H1 (cell line): ENCODE measurements around the gene MYMX. TPM values are rescaled to one million over a fixed set of nuclear protein-coding genes. Genes with fewer than 3 reads are reported as not detected.
"Not testable (repeated sequence)": the region's sequence is repeated elsewhere in the genome, so short reads cannot be mapped to it uniquely, and the experiment has no call there.

Source experiments
- CTCF ChIA-PET: fragments of 300-600 bp; sonication (Branson Sonifier 250); formaldehyde crosslinking; loops from one replicate; lab custom pipeline; 2021; ENCODE audit not compliant: partially characterized antibody; lab: Charles Lee
- POLR2A ChIA-PET: fragments of 300-600 bp; sonication (Branson Sonifier 250); formaldehyde crosslinking; loops from one replicate; lab custom pipeline; 2021; ENCODE audit warnings: inconsistent platforms; ENCODE audit not compliant: partially characterized antibody; lab: Charles Lee
- DNase-seq, 2 experiments: peaks; one replicate each; pipeline versions ENCODE4 v3.0.0 to v3.0.0-alpha.2; 2010 to 2022; ENCODE audit warnings: low spot score in 2 of 2, low read depth in 1 of 2, mixed read lengths in 1 of 2
- FAIRE-seq: peaks from 2 replicates; lab custom pipeline; 2011; peaks lifted over from hg19 to GRCh38; lab: Jason Lieb, UNC
- H2AFZ ChIP-seq: 2 replicates; pipeline ENCODE4 v1.8.1; 2012; ENCODE audit warnings: low read length, inconsistent platforms
- H2AK5ac ChIP-seq: 2 replicates; pipeline ENCODE4 v1.6.1; 2013; ENCODE audit warnings: low read depth, low read length
- H2BK120ac ChIP-seq: replicated peaks from 2 replicates; pipeline ENCODE3; 2013; ENCODE audit warnings: low read depth, low read length, inconsistent platforms
- H2BK12ac ChIP-seq: 2 replicates; pipeline ENCODE4 v1.6.1; 2013; ENCODE audit warnings: low read depth, low read length
- H2BK15ac ChIP-seq: 2 replicates; pipeline ENCODE4 v1.6.1; 2013; ENCODE audit warnings: low read length
- H2BK20ac ChIP-seq: 2 replicates; pipeline ENCODE4 v1.6.1; 2013; ENCODE audit warnings: low read length
- H2BK5ac ChIP-seq: 2 replicates; pipeline ENCODE4 v1.6.1; 2013; ENCODE audit warnings: low read depth, low read length
- H3K14ac ChIP-seq: 2 replicates; pipeline ENCODE4 v1.6.1; 2013; ENCODE audit warnings: inconsistent platforms; ENCODE audit not compliant: insufficient read length
- H3K18ac ChIP-seq: 2 replicates; pipeline ENCODE4 v1.6.1; 2013; ENCODE audit warnings: low read length; ENCODE audit errors: extremely low read depth
- H3K23ac ChIP-seq: 2 replicates; pipeline ENCODE4 v1.6.1; 2013; ENCODE audit warnings: inconsistent platforms; ENCODE audit not compliant: insufficient read length
- H3K23me2 ChIP-seq: 2 replicates; pipeline ENCODE4 v1.6.1; 2013; ENCODE audit warnings: low read depth, low read length
- H3K27ac ChIP-seq: 2 replicates; pipeline ENCODE4 v1.6.1; 2011; ENCODE audit warnings: low read depth, low read length, inconsistent platforms
- H3K27me3 ChIP-seq, 4 experiments: replicated peaks in 1 of 4; 1 replicate in 1 of 4; 2 replicates in 3 of 4; pipeline versions ENCODE4 v1.6.1 to v1.8.1; 2011 to 2013; ENCODE audit warnings: low read length in 3 of 4, mild to moderate bottlenecking in 3 of 4, inconsistent platforms in 2 of 4, mixed read lengths in 2 of 4, moderate library complexity in 1 of 4; ENCODE audit not compliant: control insufficient read depth in 3 of 4, insufficient read depth in 3 of 4; ENCODE audit errors: extremely low read depth in 1 of 4
- H3K36me3 ChIP-seq, 4 experiments: 2 replicates each; pipeline versions ENCODE4 v1.6.1 to v1.8.1; 2011 to 2013; ENCODE audit warnings: mild to moderate bottlenecking in 4 of 4, low read length in 3 of 4, moderate library complexity in 2 of 4, control low read depth in 1 of 4, inconsistent platforms in 1 of 4; ENCODE audit not compliant: insufficient read depth in 4 of 4, control insufficient read depth in 2 of 4
- H3K4ac ChIP-seq: replicated peaks from 2 replicates; pipeline ENCODE3; 2013; ENCODE audit warnings: low read length, low read depth, mixed read lengths, inconsistent platforms; ENCODE audit not compliant: insufficient read length
- H3K4me1 ChIP-seq, 4 experiments: replicated peaks in 1 of 4; 1 replicate in 1 of 4; 2 replicates in 3 of 4; pipeline versions ENCODE4 v1.6.1 to v1.8.1; 2011 to 2013; ENCODE audit warnings: low read length in 3 of 4, inconsistent platforms in 2 of 4, mixed read lengths in 1 of 4; ENCODE audit not compliant: insufficient read depth in 4 of 4, control insufficient read depth in 3 of 4
- H3K4me2 ChIP-seq, 2 experiments: 2 replicates each; pipeline versions ENCODE4 v1.6.1 to v1.8.1; 2011 to 2013; ENCODE audit warnings: low read depth in 2 of 2, low read length in 2 of 2, control low read depth in 1 of 2, inconsistent platforms in 1 of 2, mild to moderate bottlenecking in 1 of 2; ENCODE audit not compliant: insufficient read depth in 1 of 2
- H3K4me3 ChIP-seq, 4 experiments: fragments of 200-600, 300-600 bp in 1 of 4; sonication (generic), shearing (Covaris generic), sonication (Bioruptor Twin) in 1 of 4; 2 replicates each; pipeline versions ENCODE4 v1.5.1 to v1.8.1; 2011 to 2016; ENCODE audit warnings: low read length in 4 of 4, low read depth in 3 of 4, control low read depth in 2 of 4, inconsistent platforms in 2 of 4, mild to moderate bottlenecking in 2 of 4, mixed read lengths in 1 of 4, moderate library complexity in 1 of 4; ENCODE audit not compliant: insufficient read depth in 2 of 4; ENCODE audit errors: extremely low read depth in 1 of 4
- H3K56ac ChIP-seq: replicated peaks from 2 replicates; pipeline ENCODE3; 2013; ENCODE audit warnings: low read depth, mild to moderate bottlenecking, mixed read lengths, low read length, inconsistent platforms; ENCODE audit not compliant: insufficient read length
- H3K79me1 ChIP-seq: 2 replicates; pipeline ENCODE4 v1.6.1; 2013; ENCODE audit warnings: low read depth, low read length, control low read depth
- H3K79me2 ChIP-seq, 2 experiments: 2 replicates each; pipeline versions ENCODE4 v1.6.1 to v1.8.1; 2012 to 2013; ENCODE audit warnings: low read length in 2 of 2, mild to moderate bottlenecking in 2 of 2, inconsistent platforms in 1 of 2; ENCODE audit not compliant: insufficient read depth in 2 of 2, control insufficient read depth in 1 of 2
- H3K9ac ChIP-seq, 4 experiments: replicated peaks in 1 of 4; 1 replicate in 1 of 4; 2 replicates in 3 of 4; pipeline versions ENCODE4 v1.6.1 to v1.8.1; 2011 to 2013; ENCODE audit warnings: low read depth in 3 of 4, low read length in 3 of 4, control low read depth in 2 of 4, mild to moderate bottlenecking in 2 of 4, moderate library complexity in 2 of 4, inconsistent platforms in 1 of 4; ENCODE audit errors: extremely low read depth in 1 of 4
- H3K9me3 ChIP-seq, 2 experiments: 2 replicates each; pipeline versions ENCODE4 v1.6.1 to v1.8.1; 2012 to 2013; ENCODE audit warnings: mild to moderate bottlenecking in 2 of 2, moderate library complexity in 2 of 2, control low read depth in 1 of 2, inconsistent platforms in 1 of 2, low read depth in 1 of 2, low read length in 1 of 2, mixed read lengths in 1 of 2; ENCODE audit not compliant: insufficient read depth in 2 of 2
- H4K20me1 ChIP-seq, 2 experiments: replicated peaks in 1 of 2; 2 replicates each; pipeline versions ENCODE3 to v1.8.1; 2011 to 2013; ENCODE audit warnings: inconsistent platforms in 2 of 2, low read length in 2 of 2, mild to moderate bottlenecking in 1 of 2; ENCODE audit not compliant: insufficient read depth in 2 of 2, control insufficient read depth in 1 of 2
- H4K5ac ChIP-seq: 2 replicates; pipeline ENCODE4 v1.6.1; 2013; ENCODE audit warnings: low read length, low read depth, mixed read lengths, inconsistent platforms; ENCODE audit not compliant: insufficient read length
- H4K8ac ChIP-seq: 2 replicates; pipeline ENCODE4 v1.8.0; 2013; ENCODE audit warnings: mild to moderate bottlenecking, moderate library complexity, low read length, inconsistent platforms; ENCODE audit not compliant: insufficient read depth; ENCODE audit errors: extremely low read depth
- H4K91ac ChIP-seq: replicated peaks from 2 replicates; pipeline ENCODE3; 2013; ENCODE audit warnings: low read length, mixed read lengths, inconsistent platforms; ENCODE audit not compliant: insufficient read length
- polyA plus RNA-seq, 7 experiments: library from polyadenylated mRNA; depleted of rRNA in 3 of 7; stranded (reverse) in 5 of 7; unstranded in 2 of 7; fragments of >200 nt in 5 of 7; fragments of 200-250 nt in 2 of 7; gene quantifications; 1 replicate in 5 of 7; 2 replicates in 1 of 7; 4 replicates in 1 of 7; pipeline versions ENCODE4 v1.2.1 to v1.2.3, GENCODE V29; 2011 to 2013; ENCODE audit warnings: missing spikeins in 2 of 7, mixed read lengths in 2 of 7
- total RNA-seq: library from RNA; stranded (reverse); fragmentation: NEBNext Ultra II Directional; extraction: Animal tissue kit (Norgen Biotek cat#: 25700); gene quantifications from 2 replicates; pipeline ENCODE4 v1.2.1, GENCODE V29; 2021
- TF ChIP-seq, protein P1 (sequence below): IDR thresholded peaks from 2 replicates; pipeline ENCODE4 v1.6.1; 2012; ENCODE audit warnings: inconsistent platforms

The MYMX gene
- total and polyA plus RNA-seq, 2 of the 8 experiments (the other 6 are each of a cell fraction or from before 2014, with no cell fraction given) = 4.7 to 6.9 TPM

DNA sequence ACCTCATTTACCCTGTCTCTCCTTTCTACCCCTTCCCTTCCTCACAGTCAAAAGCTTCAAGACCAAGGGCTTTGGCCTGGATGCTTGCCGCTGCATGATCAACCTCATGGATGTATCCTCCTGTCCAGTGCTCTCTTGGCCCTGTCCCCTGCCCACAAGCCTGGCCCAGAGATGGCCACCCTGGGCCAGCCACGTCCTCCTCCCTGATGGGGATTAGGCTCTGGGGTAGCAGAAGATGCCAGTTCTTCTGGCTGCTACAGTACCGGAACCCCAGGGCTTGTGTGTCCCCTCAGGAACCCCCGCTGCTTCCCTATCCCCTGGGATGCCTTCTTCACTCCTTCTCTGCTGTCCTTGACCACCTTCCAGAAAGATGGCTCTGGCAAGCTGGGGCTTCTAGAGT lies 35.8 kb upstream of the MYMX start (continued):
- TF ChIP-seq, protein P1, sequence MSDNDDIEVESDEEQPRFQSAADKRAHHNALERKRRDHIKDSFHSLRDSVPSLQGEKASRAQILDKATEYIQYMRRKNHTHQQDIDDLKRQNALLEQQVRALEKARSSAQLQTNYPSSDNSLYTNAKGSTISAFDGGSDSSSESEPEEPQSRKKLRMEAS = no peak
- TF ChIP-seq, all 59 proteins: peak for 0

DNA sequence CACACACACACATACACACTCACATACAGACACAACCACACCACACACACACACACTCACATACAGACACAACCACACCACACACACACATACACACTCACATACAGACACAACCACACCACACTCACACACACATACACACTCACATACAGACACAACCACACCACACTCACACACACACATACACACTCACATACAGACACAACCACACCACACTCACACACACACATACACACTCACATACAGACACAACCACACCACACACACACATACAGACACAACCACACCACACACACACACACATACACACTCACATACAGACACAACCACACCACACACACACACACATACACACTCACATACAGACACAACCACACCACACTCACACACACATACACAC lies 34.9 kb upstream of the MYMX start:
- H2BK15ac ChIP-seq, H3K9ac ChIP-seq, H3K4ac ChIP-seq, H4K8ac ChIP-seq, H3K4me2 ChIP-seq, H3K4me3 ChIP-seq, H3K36me3 ChIP-seq, H3K56ac ChIP-seq, H3K4me1 ChIP-seq, H4K20me1 ChIP-seq, H3K27ac ChIP-seq, H2BK5ac ChIP-seq, H2BK20ac ChIP-seq, H4K91ac ChIP-seq, H3K18ac ChIP-seq, H3K79me1 ChIP-seq, H2AFZ ChIP-seq, H3K14ac ChIP-seq, H3K27me3 ChIP-seq, H3K23me2 ChIP-seq, FAIRE-seq, H4K5ac ChIP-seq, H3K79me2 ChIP-seq, DNase-seq, H2BK120ac ChIP-seq, H3K23ac ChIP-seq, H2AK5ac ChIP-seq, H3K9me3 ChIP-seq: not testable (repeated sequence)
- 0 out of 2 replicates have a peak overlapping the region, but pooled peaks have one; percentile 39 for H2BK12ac ChIP-seq
- ChIA-PET CTCF (interaction anchor here (1.6 to 10.8 kb wide), 4 partner anchors 9 to 53 kb away, joined by 7 to 287 read pairs (median 22); partner anchors contain the start of gene SLC29A1), POLR2A (interaction anchor here (1.3 to 2.2 kb wide), 3 partner anchors 12 to 74 kb away, joined by 3 to 9 read pairs (median 7); no protein-coding TSS in a partner anchor)
